Activated B cell treated with CpG ODN at 0.5 μM for 24 hours (primary cell): ENCODE measurements around the gene ARVCF. TPM values are rescaled to one million over a fixed set of nuclear protein-coding genes. Genes with fewer than 3 reads are reported as not detected.

ENCODE experiments used
- ATAC-seq: fragments of 200-7000 bp; cut with Tn5 transposase; one replicate; pipeline ENCODE4 v1.10.0; 2021; ENCODE audit warnings: low read depth, mild to moderate bottlenecking, moderate library complexity
- CTCF ChIA-PET: fragments of 350-600 bp; sonication (Branson Sonifier 250); formaldehyde crosslinking; loops from one replicate; lab custom pipeline; 2021; ENCODE audit warnings: antibody characterized with exemption; lab: Charles Lee
- POLR2A ChIA-PET: fragments of 350-600 bp; sonication (Branson Sonifier 250); formaldehyde crosslinking; loops from one replicate; lab custom pipeline; 2021; ENCODE audit warnings: antibody characterized with exemption; lab: Charles Lee
- DNase-seq: peaks from one replicate; pipeline ENCODE4 v3.0.0; 2022
- H3K27ac Mint-ChIP-seq: one replicate; pipeline ENCODE4 v1.8.0; 2020; ENCODE audit warnings: mixed read lengths
- H3K27me3 Mint-ChIP-seq: one replicate; pipeline ENCODE4 v1.8.0; 2021; ENCODE audit warnings: mixed read lengths
- H3K36me3 Mint-ChIP-seq: one replicate; pipeline ENCODE4 v1.8.0; 2021; ENCODE audit warnings: low read depth, mixed read lengths
- H3K4me1 Mint-ChIP-seq: one replicate; pipeline ENCODE4 v1.8.0; 2021; ENCODE audit warnings: mixed read lengths
- H3K4me3 Mint-ChIP-seq: one replicate; pipeline ENCODE4 v1.8.0; 2020; ENCODE audit warnings: mild to moderate bottlenecking, mixed read lengths
- H3K9me3 Mint-ChIP-seq: one replicate; pipeline ENCODE4 v1.8.0; 2020; ENCODE audit warnings: mixed read lengths
- intact Hi-C: fragments of 100-400 bp; cut with micrococcal nuclease; formaldehyde crosslinking; loops from one replicate; pipeline ENCODE4 v1.15.1; 2024
- total RNA-seq: library from RNA; stranded (reverse); gene quantifications from 2 replicates; pipeline ENCODE4 v1.2.3, GENCODE V29; 2022
- TF ChIP-seq, protein P1 (sequence below): fragments of 200-600 bp; IDR thresholded peaks from one replicate; pipeline ENCODE4 v1.8.0; 2022; ENCODE audit warnings: antibody characterized with exemption, mild to moderate bottlenecking

Gene ARVCF
- total RNA-seq, 1 donor from 2014 or later = 6.5 TPM

GRCh38 chr22:20015187-20015625, 1.4 kb downstream of the ARVCF start:
- TF ChIP-seq, protein P1, sequence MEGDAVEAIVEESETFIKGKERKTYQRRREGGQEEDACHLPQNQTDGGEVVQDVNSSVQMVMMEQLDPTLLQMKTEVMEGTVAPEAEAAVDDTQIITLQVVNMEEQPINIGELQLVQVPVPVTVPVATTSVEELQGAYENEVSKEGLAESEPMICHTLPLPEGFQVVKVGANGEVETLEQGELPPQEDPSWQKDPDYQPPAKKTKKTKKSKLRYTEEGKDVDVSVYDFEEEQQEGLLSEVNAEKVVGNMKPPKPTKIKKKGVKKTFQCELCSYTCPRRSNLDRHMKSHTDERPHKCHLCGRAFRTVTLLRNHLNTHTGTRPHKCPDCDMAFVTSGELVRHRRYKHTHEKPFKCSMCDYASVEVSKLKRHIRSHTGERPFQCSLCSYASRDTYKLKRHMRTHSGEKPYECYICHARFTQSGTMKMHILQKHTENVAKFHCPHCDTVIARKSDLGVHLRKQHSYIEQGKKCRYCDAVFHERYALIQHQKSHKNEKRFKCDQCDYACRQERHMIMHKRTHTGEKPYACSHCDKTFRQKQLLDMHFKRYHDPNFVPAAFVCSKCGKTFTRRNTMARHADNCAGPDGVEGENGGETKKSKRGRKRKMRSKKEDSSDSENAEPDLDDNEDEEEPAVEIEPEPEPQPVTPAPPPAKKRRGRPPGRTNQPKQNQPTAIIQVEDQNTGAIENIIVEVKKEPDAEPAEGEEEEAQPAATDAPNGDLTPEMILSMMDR = no peak
- Mint-ChIP-seq H3K4me1 (peaks cover 11% of the 10 kb centered on the region), H3K9me3 (no peaks in the 10 kb centered on the region), H3K27me3 (no peaks in the 10 kb centered on the region), H3K4me3 (peak overlapping the region; percentile 64), H3K27ac (no peak overlapping the region), H3K36me3 (no peaks in the 10 kb centered on the region)
- CTCF ChIA-PET = interaction anchor here (1.9 to 3.3 kb wide), 2 partner anchors 44 to 285 kb away, joined by 6 to 33 read pairs; no protein-coding TSS in a partner anchor
- DNase-seq (no peak), ATAC-seq (no peak)
- POLR2A ChIA-PET = interaction anchor here (0.7 kb wide), 1 partner anchor 59 kb away, joined by 3 read pairs; no protein-coding TSS in a partner anchor
- intact Hi-C loops = no loop called here

DNA sequence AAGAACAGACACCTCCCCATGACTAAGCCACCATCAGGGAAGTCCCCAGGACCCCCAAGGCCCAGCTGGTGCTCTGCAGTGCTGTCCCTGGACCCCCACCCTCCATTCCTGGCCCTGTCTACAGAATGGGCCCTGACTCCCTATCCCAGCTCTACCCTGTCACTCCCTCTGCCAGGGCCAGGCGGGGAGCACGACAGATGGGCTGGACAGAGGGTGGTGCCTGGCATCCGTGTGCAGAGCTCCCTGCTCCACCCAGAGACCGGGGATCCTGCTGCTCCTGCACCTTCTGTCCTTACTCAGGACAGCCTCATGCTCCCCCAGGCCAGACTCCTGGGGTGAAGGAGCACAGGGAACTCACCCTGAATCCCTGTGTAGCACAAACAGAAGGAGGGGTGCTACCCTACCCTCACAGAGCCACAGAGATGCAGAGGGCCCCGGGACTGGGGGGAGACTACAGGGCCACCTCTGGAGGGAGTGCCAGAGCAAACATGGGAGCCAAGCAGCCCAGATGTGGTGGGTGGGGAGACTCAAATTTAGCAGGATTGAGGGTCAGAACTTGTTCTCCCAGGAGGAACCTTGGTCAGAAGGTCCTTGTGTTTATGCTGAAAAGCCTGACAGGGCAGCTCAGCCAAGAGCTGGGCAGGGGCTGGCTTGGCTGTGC, 2.0 kb downstream of the ARVCF start:
- Mint-ChIP-seq H3K9me3 (no peaks in the 10 kb centered on the region), H3K4me1 (peaks cover 8% of the 10 kb centered on the region), H3K36me3 (no peaks in the 10 kb centered on the region), H3K27ac (no peak overlapping the region), H3K4me3 (no peak overlapping the region), H3K27me3 (no peaks in the 10 kb centered on the region)
- POLR2A ChIA-PET = no interaction called here
- TF ChIP-seq, protein P1 = no peak
- intact Hi-C loops = no loop called here
- ATAC-seq (no peak), DNase-seq (no peak)
- CTCF ChIA-PET = interaction anchor here (1.9 to 3.3 kb wide), 2 partner anchors 44 to 284 kb away, joined by 6 to 33 read pairs; no protein-coding TSS in a partner anchor

GRCh38 chr22:20013382-20013871, 3.2 kb downstream of the ARVCF start:
- Mint-ChIP-seq H3K36me3 (no peaks in the 10 kb centered on the region), H3K27me3 (no peaks in the 10 kb centered on the region), H3K4me3 (no peak overlapping the region), H3K9me3 (no peaks in the 10 kb centered on the region), H3K27ac (no peak overlapping the region), H3K4me1 (peaks cover 8% of the 10 kb centered on the region)
- TF ChIP-seq, protein P1 = no peak
- POLR2A ChIA-PET = no interaction called here
- CTCF ChIA-PET = interaction anchor here (0.5 to 3.3 kb wide), 7 partner anchors 39 to 713 kb away, joined by 3 to 33 read pairs (median 3); no protein-coding TSS in a partner anchor
- DNase-seq (peak; percentile 43), ATAC-seq (no peak)
- intact Hi-C loops = loop anchor here (1.0 to 2.0 kb wide), 2 partner anchors 43 to 283 kb away; no protein-coding TSS in a partner anchor

DNA sequence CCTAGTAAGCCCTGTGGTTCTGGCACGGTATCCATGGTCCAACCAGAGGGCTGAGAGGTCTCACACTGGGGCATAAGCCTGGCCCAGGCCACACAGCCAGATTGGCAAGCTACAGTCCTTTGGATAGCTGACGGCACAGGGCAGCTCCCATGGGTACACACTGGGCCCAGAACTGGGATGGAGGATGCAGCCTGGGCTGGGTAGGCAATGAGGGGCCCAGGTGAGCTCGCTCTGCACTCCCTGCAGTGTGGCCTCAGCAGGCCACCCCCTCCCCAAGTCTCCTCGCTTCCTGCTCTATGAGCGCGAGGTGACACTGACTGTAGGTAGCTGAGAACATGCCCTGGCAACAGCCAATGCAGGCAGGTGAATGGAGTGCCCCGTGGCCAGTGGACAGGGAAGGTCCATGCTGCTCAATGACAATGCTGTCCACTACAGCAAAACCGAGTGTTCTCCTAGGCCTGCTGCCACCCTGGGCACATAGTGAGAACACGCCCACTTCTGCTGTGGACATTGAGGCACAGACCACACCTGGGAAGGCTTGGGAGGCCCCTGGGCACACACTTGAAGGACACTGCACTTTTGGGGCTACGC, 3.8 kb downstream of the ARVCF start:
- H3K36me3 Mint-ChIP-seq = no peaks in the 10 kb centered on the region
- no peaks in the 10 kb centered on the region for H3K9me3 Mint-ChIP-seq
- DNase-seq (no peak), ATAC-seq (no peak)
- ChIA-PET CTCF (interaction anchor here (0.7 to 3.3 kb wide), 6 partner anchors 38 to 282 kb away, joined by 3 to 33 read pairs (median 4); no protein-coding TSS in a partner anchor), POLR2A (interaction anchor here (1.0 kb wide), 1 partner anchor 19 kb away, joined by 3 read pairs; no protein-coding TSS in a partner anchor)
- H3K4me1 Mint-ChIP-seq = peaks cover 8% of the 10 kb centered on the region
- TF ChIP-seq, protein P1 = no peak
- intact Hi-C loops = loop anchor here (1.0 to 2.0 kb wide), 2 partner anchors 43 to 282 kb away; no protein-coding TSS in a partner anchor
- no peak overlapping the region for H3K4me3 Mint-ChIP-seq
- H3K27me3 Mint-ChIP-seq = no peaks in the 10 kb centered on the region
- no peak overlapping the region for H3K27ac Mint-ChIP-seq
